Body of pancreas (tissue), 4 donors: ENCODE measurements around the gene BCOR. TPM values are rescaled to one million over a fixed set of nuclear protein-coding genes. Genes with fewer than 3 reads are reported as not detected.

ENCODE experiments used
- ATAC-seq: fragments of 150-250 bp; one replicate; pipeline ENCODE4 v1.9.1; 2016
- DNase-seq, 4 donors: peaks; one replicate each; pipeline ENCODE4 v3.0.0-alpha.2; 2019
- H3K27ac ChIP-seq, 4 donors: fragments of 200-600 bp; sonication (generic); 1 replicate in 3 of 4; 2 replicates in 1 of 4; pipeline versions ENCODE4 v1.5.1 to v1.6.1; 2016 to 2019; ENCODE audit warnings: mild to moderate bottlenecking in 1 of 4, mixed read lengths in 1 of 4, moderate library complexity in 1 of 4
- H3K27me3 ChIP-seq, 2 donors: fragments of 200-600 bp; sonication (generic); one replicate each; pipeline ENCODE4 v1.6.0; 2016; ENCODE audit warnings: mild to moderate bottlenecking in 1 of 2
- H3K36me3 ChIP-seq, 2 donors: fragments of 200-600 bp; sonication (generic); replicated peaks in 1 of 2; 2 replicates each; pipeline ENCODE4 v1.5.1; 2016; ENCODE audit warnings: low read depth in 2 of 2; ENCODE audit not compliant: insufficient read depth in 1 of 2
- H3K4me1 ChIP-seq: fragments of 200-600 bp; sonication (generic); one replicate; pipeline ENCODE4 v1.6.0; 2016
- H3K4me3 ChIP-seq, 2 donors: fragments of 200-600 bp; sonication (generic); 1 replicate in 1 of 2; 2 replicates in 1 of 2; pipeline ENCODE4 v1.5.1; 2016 to 2019
- H3K9me3 ChIP-seq, 3 donors: fragments of 200-600 bp; sonication (generic); 1 replicate in 2 of 3; 2 replicates in 1 of 3; pipeline ENCODE4 v1.5.1; 2016
- CTCF ChIP-seq, 7 experiments: fragments of 450-650 bp in 4 of 7; fragments of 200-600 bp in 3 of 7; sonication (generic) in 3 of 7; IDR thresholded peaks; one replicate each; pipeline ENCODE4 v1.5.1; 2016 to 2019; ENCODE audit warnings: antibody characterized with exemption in 7 of 7
- POLR2A ChIP-seq, 3 donors: fragments of 450-650 bp; IDR thresholded peaks; one replicate each; pipeline ENCODE4 v1.6.1; 2016; ENCODE audit warnings: antibody characterized with exemption in 3 of 3, mild to moderate bottlenecking in 2 of 3
- WGBS, 2 donors: methylation state at CpG; one replicate each; pipeline ENCODE4 v1.1.5; 2017; 5-methylcytosine and 5-hydroxymethylcytosine counted together
- intact Hi-C: fragments of 100-400 bp; cut with DNase I; formaldehyde crosslinking; loops from one replicate; pipeline ENCODE4 v1.15.1; 2023
- total RNA-seq, 2 donors: library from RNA; depleted of rRNA; stranded (reverse); fragments of >200 nt; gene quantifications; one replicate each; pipeline ENCODE4 v1.1.0, GENCODE V29; 2016

BCOR gene
- total RNA-seq, 2 donors from 2014 or later: 13.2 to 23.6 TPM

- Histone ChIP-seq H3K27me3 (no peaks in the 10 kb centered on the region), H3K4me1 (peaks cover 6% of the 10 kb centered on the region)
Observed at GRCh38 chrX:40006106-40007017, 91.4 kb downstream of the BCOR start.

GRCh38 chrX:40005292-40006011 lies 92.3 kb downstream of the BCOR start:
- H3K4me1 ChIP-seq: peaks cover 6% of the 10 kb centered on the region
- no peaks in the 10 kb centered on the region for H3K27me3 ChIP-seq
- no peak overlapping the region for H3K27ac ChIP-seq
- H3K4me3 ChIP-seq: no peak overlapping the region
- WGBS, 2 donors: 31% methylated on average over 15 of the region's 73 CpGs; no CpG with 5 or more reads in 1 of the 2 donors
- intact Hi-C loops: no loop called here
- H3K9me3 ChIP-seq: no peaks in the 10 kb centered on the region
- ATAC-seq (no peak), DNase-seq (no peak)
- TF ChIP-seq POLR2A (IDR thresholded peaks at IDR 0.05): no peak
- H3K36me3 ChIP-seq: no peaks in the 10 kb centered on the region

More at GRCh38 chrX:40006106-40007017, 91.4 kb downstream of the BCOR start:
- H3K27ac ChIP-seq: no peak overlapping the region
- WGBS, 2 donors: 42% methylated on average over 13 of the region's 63 CpGs; no CpG with 5 or more reads in 1 of the 2 donors
- intact Hi-C loops: no loop called here
- H3K4me3 ChIP-seq: no peak overlapping the region
- DNase-seq (peak; percentile 20 to 62 (median 45)), ATAC-seq (peak; percentile 52)
- no peaks in the 10 kb centered on the region for H3K9me3 ChIP-seq
- no peak for TF ChIP-seq CTCF (IDR thresholded peaks at IDR 0.05)
- TF ChIP-seq POLR2A (IDR thresholded peaks at IDR 0.05): no peak
- no peaks in the 10 kb centered on the region for H3K36me3 ChIP-seq

- intact Hi-C loops: no loop called here
- Histone ChIP-seq H3K4me1 (peaks cover 6% of the 10 kb centered on the region), H3K4me3 (no peak overlapping the region), H3K27me3 (no peaks in the 10 kb centered on the region), H3K36me3 (no peaks in the 10 kb centered on the region), H3K27ac (no peak overlapping the region), H3K9me3 (no peaks in the 10 kb centered on the region)
- no peak for ATAC-seq
- TF ChIP-seq CTCF (IDR thresholded peaks at IDR 0.05) (no peak), POLR2A (IDR thresholded peaks at IDR 0.05) (no peak)
- WGBS, 2 donors: 71 to 87% methylated on average over 6 to 16 of the region's 16 CpGs
- no peak for DNase-seq
Observed at GRCh38 chrX:40004921-40005291, 92.9 kb downstream of the BCOR start.

- H3K36me3 ChIP-seq: no peaks in the 10 kb centered on the region
- no peak overlapping the region for H3K27ac ChIP-seq
- H3K9me3 ChIP-seq: no peaks in the 10 kb centered on the region
- no peaks in the 10 kb centered on the region for H3K27me3 ChIP-seq
- ATAC-seq (no peak), DNase-seq (no peak)
- H3K4me3 ChIP-seq: no peak overlapping the region
- 63 to 93% methylated on average over 2 to 4 of the region's 4 CpGs for WGBS, 2 donors
- H3K4me1 ChIP-seq: peaks cover 6% of the 10 kb centered on the region
- TF ChIP-seq POLR2A (IDR thresholded peaks at IDR 0.05) (no peak), CTCF (IDR thresholded peaks at IDR 0.05) (no peak)
- intact Hi-C loops: no loop called here
Observed at GRCh38 chrX:40004246-40004535, 93.6 kb downstream of the BCOR start.

GRCh38 chrX:40003428-40004245 lies 94.1 kb downstream of the BCOR start:
- TF ChIP-seq CTCF (IDR thresholded peaks at IDR 0.05): no peak
- TF ChIP-seq POLR2A (IDR thresholded peaks at IDR 0.05): no peak
- no peak for DNase-seq
- intact Hi-C loops: no loop called here
- WGBS, 2 donors: 49 to 50% methylated on average over 7 to 8 of the region's 8 CpGs
- Histone ChIP-seq H3K4me3 (no peak overlapping the region), H3K27me3 (no peaks in the 10 kb centered on the region), H3K9me3 (no peaks in the 10 kb centered on the region), H3K27ac (no peak overlapping the region), H3K36me3 (no peaks in the 10 kb centered on the region), H3K4me1 (peaks cover 6% of the 10 kb centered on the region)
- no peak for ATAC-seq
